Body of pancreas (tissue), 4 donors: ENCODE measurements around the gene KNCN. TPM values are rescaled to one million over a fixed set of nuclear protein-coding genes. Genes with fewer than 3 reads are reported as not detected.

Source experiments
- ATAC-seq: fragments of 150-250 bp; one replicate; pipeline ENCODE4 v1.9.1; 2016
- DNase-seq, 4 donors: peaks; one replicate each; pipeline ENCODE4 v3.0.0-alpha.2; 2019
- H3K27ac ChIP-seq, 4 donors: fragments of 200-600 bp; sonication (generic); 1 replicate in 3 of 4; 2 replicates in 1 of 4; pipeline versions ENCODE4 v1.5.1 to v1.6.1; 2016 to 2019; ENCODE audit warnings: mild to moderate bottlenecking in 1 of 4, mixed read lengths in 1 of 4, moderate library complexity in 1 of 4
- H3K27me3 ChIP-seq, 2 donors: fragments of 200-600 bp; sonication (generic); one replicate each; pipeline ENCODE4 v1.6.0; 2016; ENCODE audit warnings: mild to moderate bottlenecking in 1 of 2
- H3K36me3 ChIP-seq, 2 donors: fragments of 200-600 bp; sonication (generic); replicated peaks in 1 of 2; 2 replicates each; pipeline ENCODE4 v1.5.1; 2016; ENCODE audit warnings: low read depth in 2 of 2; ENCODE audit not compliant: insufficient read depth in 1 of 2
- H3K4me1 ChIP-seq: fragments of 200-600 bp; sonication (generic); one replicate; pipeline ENCODE4 v1.6.0; 2016
- H3K4me3 ChIP-seq, 2 donors: fragments of 200-600 bp; sonication (generic); 1 replicate in 1 of 2; 2 replicates in 1 of 2; pipeline ENCODE4 v1.5.1; 2016 to 2019
- H3K9me3 ChIP-seq, 3 donors: fragments of 200-600 bp; sonication (generic); 1 replicate in 2 of 3; 2 replicates in 1 of 3; pipeline ENCODE4 v1.5.1; 2016
- CTCF ChIP-seq, 7 experiments: fragments of 450-650 bp in 4 of 7; fragments of 200-600 bp in 3 of 7; sonication (generic) in 3 of 7; IDR thresholded peaks; one replicate each; pipeline ENCODE4 v1.5.1; 2016 to 2019; ENCODE audit warnings: antibody characterized with exemption in 7 of 7
- POLR2A ChIP-seq, 3 donors: fragments of 450-650 bp; IDR thresholded peaks; one replicate each; pipeline ENCODE4 v1.6.1; 2016; ENCODE audit warnings: antibody characterized with exemption in 3 of 3, mild to moderate bottlenecking in 2 of 3
- WGBS, 2 donors: methylation state at CpG; one replicate each; pipeline ENCODE4 v1.1.5; 2017; 5-methylcytosine and 5-hydroxymethylcytosine counted together
- intact Hi-C: fragments of 100-400 bp; cut with DNase I; formaldehyde crosslinking; loops from one replicate; pipeline ENCODE4 v1.15.1; 2023
- total RNA-seq, 2 donors: library from RNA; depleted of rRNA; stranded (reverse); fragments of >200 nt; gene quantifications; one replicate each; pipeline ENCODE4 v1.1.0, GENCODE V29; 2016

The KNCN gene
- total RNA-seq, 2 donors from 2014 or later, result not detected

- Histone ChIP-seq H3K9me3 (no peaks in the 10 kb centered on the region), H3K4me1 (peaks cover 13% of the 10 kb centered on the region), H3K27me3 (no peaks in the 10 kb centered on the region), H3K36me3 (no peaks in the 10 kb centered on the region), H3K4me3 (no peak overlapping the region), H3K27ac (no peak overlapping the region)
- TF ChIP-seq CTCF (IDR thresholded peaks at IDR 0.05), result no peak
- TF ChIP-seq POLR2A (IDR thresholded peaks at IDR 0.05), result no peak
- DNase-seq, result no peak
- 50 to 76% methylated on average over 3 to 5 of the region's 5 CpGs for WGBS, 2 donors
- no peak for ATAC-seq
- intact Hi-C loops, result no loop called here
Measured at GRCh38 chr1:46513536-46513935, 37.9 kb downstream of the KNCN start.

- no peak overlapping the region for H3K27ac ChIP-seq
- no peaks in the 10 kb centered on the region for H3K36me3 ChIP-seq
- no peak for TF ChIP-seq CTCF (IDR thresholded peaks at IDR 0.05)
- TF ChIP-seq POLR2A (IDR thresholded peaks at IDR 0.05), result no peak
- peaks cover 13% of the 10 kb centered on the region for H3K4me1 ChIP-seq
- no peaks in the 10 kb centered on the region for H3K9me3 ChIP-seq
- no peak overlapping the region for H3K4me3 ChIP-seq
- no peaks in the 10 kb centered on the region for H3K27me3 ChIP-seq
- 73 to 90% methylated on average over 6 of the region's 6 CpGs for WGBS, 2 donors
- DNase-seq, result no peak
- ATAC-seq, result no peak
- intact Hi-C loops, result no loop called here
Measured at GRCh38 chr1:46512792-46513190, 38.7 kb downstream of the KNCN start.

- Histone ChIP-seq H3K36me3 (no peaks in the 10 kb centered on the region), H3K27ac (no peak overlapping the region), H3K27me3 (no peaks in the 10 kb centered on the region), H3K4me3 (no peak overlapping the region), H3K4me1 (peaks cover 11% of the 10 kb centered on the region), H3K9me3 (no peaks in the 10 kb centered on the region)
- DNase-seq (no peak), ATAC-seq (no peak)
- no peak for TF ChIP-seq CTCF (IDR thresholded peaks at IDR 0.05)
- TF ChIP-seq POLR2A (IDR thresholded peaks at IDR 0.05), result no peak
- intact Hi-C loops, result no loop called here
- 75 to 79% methylated on average over 10 to 17 of the region's 23 CpGs for WGBS, 2 donors
Measured at GRCh38 chr1:46512135-46512791, 39.2 kb downstream of the KNCN start.

- H3K4me3 ChIP-seq, result no peak overlapping the region
- no peak overlapping the region for H3K27ac ChIP-seq
- TF ChIP-seq CTCF (IDR thresholded peaks at IDR 0.05) (no peak), POLR2A (IDR thresholded peaks at IDR 0.05) (no peak)
- H3K36me3 ChIP-seq, result no peaks in the 10 kb centered on the region
- no peaks in the 10 kb centered on the region for H3K27me3 ChIP-seq
- DNase-seq, result no peak
- 57 to 77% methylated on average over 6 to 8 of the region's 8 CpGs for WGBS, 2 donors
- intact Hi-C loops, result no loop called here
- H3K4me1 ChIP-seq, result no peaks in the 10 kb centered on the region
- H3K9me3 ChIP-seq, result no peaks in the 10 kb centered on the region
- no peak for ATAC-seq
Measured at GRCh38 chr1:46510998-46511365, 40.5 kb downstream of the KNCN start.

- ATAC-seq (no peak), DNase-seq (no peak)
- 93 to 96% methylated on average over 18 to 19 of the region's 19 CpGs for WGBS, 2 donors
- TF ChIP-seq CTCF (IDR thresholded peaks at IDR 0.05), result no peak
- TF ChIP-seq POLR2A (IDR thresholded peaks at IDR 0.05), result no peak
- H3K4me3 ChIP-seq, result no peak overlapping the region
- H3K9me3 ChIP-seq, result no peaks in the 10 kb centered on the region
- intact Hi-C loops, result no loop called here
- H3K27me3 ChIP-seq, result no peaks in the 10 kb centered on the region
- H3K27ac ChIP-seq, result no peak overlapping the region
- no peaks in the 10 kb centered on the region for H3K4me1 ChIP-seq
- H3K36me3 ChIP-seq, result no peaks in the 10 kb centered on the region
Measured at GRCh38 chr1:46510341-46510997, 41.0 kb downstream of the KNCN start.
